Stomach (tissue), 9 donors: ENCODE measurements around the gene TMEM132D. TPM values are rescaled to one million over a fixed set of nuclear protein-coding genes. Genes with fewer than 3 reads are reported as not detected.

Source experiments
- DNase-seq, 2 donors: peaks; one replicate each; pipeline versions ENCODE4 v3.0.0 to v3.0.0-alpha.2; 2013 to 2019
- H3K27ac ChIP-seq, 5 donors: fragments of 200-600 bp in 4 of 5; sonication (generic) in 4 of 5; one replicate each; pipeline ENCODE4 v1.5.1; 2013 to 2019; ENCODE audit warnings: mild to moderate bottlenecking in 1 of 5, moderate library complexity in 1 of 5
- H3K27me3 ChIP-seq, 3 donors: fragments of 200-600 bp; sonication (generic); one replicate each; pipeline ENCODE4 v1.5.1; 2017 to 2019; ENCODE audit warnings: mixed run types in 1 of 3
- H3K36me3 ChIP-seq, 4 donors: fragments of 200-600 bp; sonication (generic); 1 replicate in 3 of 4; 2 replicates in 1 of 4; pipeline ENCODE4 v1.5.1; 2016 to 2019
- H3K4me1 ChIP-seq, 4 donors: fragments of 200-600 bp; sonication (generic); one replicate each; pipeline ENCODE4 v1.5.1; 2016 to 2019
- H3K4me3 ChIP-seq, 4 donors: fragments of 200-600 bp; sonication (generic) in 3 of 4; one replicate each; pipeline ENCODE4 v1.5.1; 2016 to 2019; ENCODE audit warnings: mild to moderate bottlenecking in 1 of 4
- H3K9me3 ChIP-seq, 4 donors: fragments of 200-600 bp; sonication (generic); one replicate each; pipeline ENCODE4 v1.5.1; 2016 to 2019
- CTCF ChIP-seq, 7 experiments: fragments of 450-650 bp in 4 of 7; fragments of 200-600 bp in 3 of 7; sonication (generic) in 3 of 7; IDR thresholded peaks; one replicate each; pipeline ENCODE4 v1.5.1; 2016 to 2019; ENCODE audit warnings: antibody characterized with exemption in 7 of 7, control low read depth in 2 of 7, mild to moderate bottlenecking in 1 of 7
- EP300 ChIP-seq: sonication (generic); formaldehyde crosslinking; IDR thresholded peaks from one replicate; pipeline ENCODE4 v1.6.1; 2017; ENCODE audit warnings: antibody characterized with exemption
- POLR2A ChIP-seq, 4 donors: fragments of 450-650 bp; IDR thresholded peaks; one replicate each; pipeline ENCODE4 v1.6.1; 2016; ENCODE audit warnings: antibody characterized with exemption in 4 of 4, control low read depth in 2 of 4, mild to moderate bottlenecking in 1 of 4, moderate library complexity in 1 of 4
- POLR2AphosphoS5 ChIP-seq, 3 donors: sonication (generic); formaldehyde crosslinking; IDR thresholded peaks; one replicate each; pipeline ENCODE4 v1.6.1; 2016; ENCODE audit warnings: antibody characterized with exemption in 3 of 3
- WGBS, 5 donors: extraction: QIAGEN DNeasy Blood & Tissue Kit in 3 of 5; methylation state at CpG; one replicate each; pipeline versions ENCODE4 v1.1.5 to v1.1.7; 2013 to 2018; 5-methylcytosine and 5-hydroxymethylcytosine counted together
- intact Hi-C: fragments of 100-400 bp; cut with DNase I; formaldehyde crosslinking; loops from one replicate; pipeline ENCODE4 v1.15.1; 2023; ENCODE audit warnings: low total_unique reads
- polyA plus RNA-seq, 3 donors: library from polyadenylated mRNA; stranded (reverse); fragments of 200-250 nt; gene quantifications; one replicate each; pipeline ENCODE4 v1.2.3, GENCODE V29; 2013
- total RNA-seq, 5 donors: library from RNA; depleted of rRNA; stranded (reverse); fragments of >200 nt; gene quantifications; one replicate each; pipeline versions ENCODE4 v1.1.0 to v1.2.3, GENCODE V29; 2014 to 2016
- donor health status: healthy with polysubstance abuse.
- donor health status: Bipolar disorder and iron deficiency.
- donor health status: healthy.

The TMEM132D gene
- total and polyA plus RNA-seq, 8 donors = 0.29 to 0.92 TPM; not detected in 6

DNA sequence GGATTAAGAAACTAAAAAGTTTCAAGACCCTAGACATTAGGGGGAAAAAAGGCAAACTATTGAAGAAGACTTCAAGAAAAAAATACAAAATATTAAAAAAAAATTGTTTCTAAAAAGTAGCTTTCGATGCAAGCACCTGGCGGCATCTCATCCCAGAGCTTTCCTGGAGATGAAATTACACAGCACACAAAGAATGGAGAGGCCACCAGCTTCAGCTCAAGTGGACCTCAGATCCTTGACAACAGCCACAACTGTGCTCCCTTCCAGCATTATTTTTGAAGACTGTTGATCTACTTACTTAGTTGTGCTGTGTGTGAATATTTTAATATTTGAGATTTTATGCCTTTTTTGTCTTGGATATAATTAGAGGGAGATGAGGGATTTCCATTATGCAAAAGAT is 571.5 kb downstream of the TMEM132D start:
- DNase-seq = no peak
- Histone ChIP-seq H3K36me3 (no peaks in the 10 kb centered on the region), H3K27me3 (no peaks in the 10 kb centered on the region), H3K27ac (no peak overlapping the region), H3K4me3 (no peak overlapping the region), H3K9me3 (peaks cover 0 to 24% (median 14%) of the 10 kb centered on the region in 4 donors), H3K4me1 (no peaks in the 10 kb centered on the region)
- WGBS, 5 donors = 85 to 94% (median 91%) methylated on average over 2 of the region's 2 CpGs
- intact Hi-C loops = no loop called here
- TF ChIP-seq POLR2AphosphoS5 (IDR thresholded peaks at IDR 0.05) = no peak
- no peak for TF ChIP-seq POLR2A (IDR thresholded peaks at IDR 0.05)
- TF ChIP-seq CTCF (IDR thresholded peaks at IDR 0.05) = no peak
- no peak for TF ChIP-seq EP300

GRCh38 chr12:129331356-129332085 is 572.3 kb downstream of the TMEM132D start:
- Histone ChIP-seq H3K4me3 (no peak overlapping the region), H3K27ac (no peak overlapping the region), H3K27me3 (no peaks in the 10 kb centered on the region), H3K9me3 (peaks cover 0 to 19% (median 13%) of the 10 kb centered on the region in 4 donors), H3K36me3 (no peaks in the 10 kb centered on the region), H3K4me1 (no peaks in the 10 kb centered on the region)
- TF ChIP-seq CTCF (IDR thresholded peaks at IDR 0.05) = no peak
- no peak for TF ChIP-seq POLR2A (IDR thresholded peaks at IDR 0.05)
- TF ChIP-seq EP300 = no peak
- TF ChIP-seq POLR2AphosphoS5 (IDR thresholded peaks at IDR 0.05) = no peak
- intact Hi-C loops = no loop called here
- DNase-seq = no peak
- 48 to 63% (median 56%) methylated on average over 7 of the region's 7 CpGs for WGBS, 5 donors

DNA sequence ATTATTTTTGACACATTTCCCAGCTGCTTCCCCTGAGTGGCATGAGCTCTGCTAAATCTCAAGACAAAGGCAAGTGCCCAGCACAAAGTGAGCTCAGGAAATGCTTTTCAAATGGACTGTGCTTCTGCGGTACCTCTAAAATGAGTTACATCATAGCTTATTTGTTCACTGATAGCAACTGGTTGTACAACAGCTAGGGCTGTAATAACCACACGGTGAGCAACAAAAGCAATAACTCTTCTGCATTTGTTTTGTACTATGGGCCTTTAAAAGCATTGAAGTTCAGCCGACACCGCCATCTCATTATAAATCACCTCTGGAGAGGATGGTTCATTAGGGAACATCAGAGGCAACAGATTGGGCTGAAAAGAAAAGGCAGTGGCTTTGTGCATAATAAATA is 575.6 kb downstream of the TMEM132D start:
- no peaks in the 10 kb centered on the region for H3K27me3 ChIP-seq
- H3K9me3 ChIP-seq = peaks cover 0 to 6% (median 0%) of the 10 kb centered on the region in 4 donors
- 41 to 74% (median 49%) methylated on average over 4 of the region's 4 CpGs for WGBS, 5 donors
- DNase-seq = no peak
- no peak overlapping the region for H3K27ac ChIP-seq
- H3K4me3 ChIP-seq = no peak overlapping the region
- no peak for TF ChIP-seq POLR2AphosphoS5 (IDR thresholded peaks at IDR 0.05)
- no peak for TF ChIP-seq POLR2A (IDR thresholded peaks at IDR 0.05)
- TF ChIP-seq EP300 = no peak
- no peak for TF ChIP-seq CTCF (IDR thresholded peaks at IDR 0.05)
- H3K36me3 ChIP-seq = no peaks in the 10 kb centered on the region
- H3K4me1 ChIP-seq = no peaks in the 10 kb centered on the region
- intact Hi-C loops = no loop called here

DNA sequence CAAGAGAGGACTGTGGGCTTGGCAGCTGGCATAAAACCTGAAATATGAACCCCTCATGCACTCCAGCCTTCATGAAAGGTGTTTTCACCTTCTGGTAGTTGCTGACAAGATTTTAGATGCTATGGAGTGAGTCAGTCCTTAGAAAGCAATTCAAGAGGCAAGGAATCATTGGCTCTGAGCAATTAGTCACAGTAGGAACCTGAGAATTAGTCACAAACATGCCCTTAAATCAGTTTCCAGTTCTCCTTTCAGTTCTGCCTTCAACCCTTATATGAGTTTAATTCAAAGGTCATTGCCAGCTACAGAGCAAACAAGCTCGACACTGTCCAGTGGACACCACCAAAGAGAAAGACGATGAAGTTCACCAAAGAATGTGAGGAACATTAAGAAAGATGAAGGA is 578.3 kb downstream of the TMEM132D start:
- Histone ChIP-seq H3K9me3 (peaks cover 0 to 2% (median 0%) of the 10 kb centered on the region in 4 donors), H3K27me3 (no peaks in the 10 kb centered on the region), H3K36me3 (no peaks in the 10 kb centered on the region), H3K4me3 (no peak overlapping the region), H3K27ac (no peak overlapping the region), H3K4me1 (no peaks in the 10 kb centered on the region)
- intact Hi-C loops = no loop called here
- 81 to 94% (median 87%) methylated on average over 2 of the region's 2 CpGs for WGBS, 5 donors
- no peak for TF ChIP-seq POLR2AphosphoS5 (IDR thresholded peaks at IDR 0.05)
- no peak for TF ChIP-seq EP300
- no peak for TF ChIP-seq CTCF (IDR thresholded peaks at IDR 0.05)
- TF ChIP-seq POLR2A (IDR thresholded peaks at IDR 0.05) = no peak
- DNase-seq = no peak
